Cardiac fibroblast (primary cell): ENCODE data around the gene CCDC148.
A peak's percentile ranks its signal among the peaks of the same experiment; 100 is the strongest.

Experiments
- DNase-seq, 2 donors: peaks; one replicate each; pipeline versions ENCODE4 v3.0.0 to v3.0.0-alpha.2; 2010; ENCODE audit warnings: low read depth in 2 of 2
- H3K4me3 ChIP-seq, 2 donors: replicated peaks in 1 of 2; 1 replicate in 1 of 2; 2 replicates in 1 of 2; pipeline ENCODE4 v1.5.1; 2011; ENCODE audit warnings: low read depth in 2 of 2, low read length in 2 of 2, mild to moderate bottlenecking in 2 of 2, moderate library complexity in 1 of 2
- TF ChIP-seq, protein P1 (sequence below): IDR thresholded peaks from one replicate; pipeline ENCODE4 v1.5.1; 2011; ENCODE audit warnings: low read depth, mild to moderate bottlenecking, low read length, inconsistent platforms

Gene CCDC148

DNA sequence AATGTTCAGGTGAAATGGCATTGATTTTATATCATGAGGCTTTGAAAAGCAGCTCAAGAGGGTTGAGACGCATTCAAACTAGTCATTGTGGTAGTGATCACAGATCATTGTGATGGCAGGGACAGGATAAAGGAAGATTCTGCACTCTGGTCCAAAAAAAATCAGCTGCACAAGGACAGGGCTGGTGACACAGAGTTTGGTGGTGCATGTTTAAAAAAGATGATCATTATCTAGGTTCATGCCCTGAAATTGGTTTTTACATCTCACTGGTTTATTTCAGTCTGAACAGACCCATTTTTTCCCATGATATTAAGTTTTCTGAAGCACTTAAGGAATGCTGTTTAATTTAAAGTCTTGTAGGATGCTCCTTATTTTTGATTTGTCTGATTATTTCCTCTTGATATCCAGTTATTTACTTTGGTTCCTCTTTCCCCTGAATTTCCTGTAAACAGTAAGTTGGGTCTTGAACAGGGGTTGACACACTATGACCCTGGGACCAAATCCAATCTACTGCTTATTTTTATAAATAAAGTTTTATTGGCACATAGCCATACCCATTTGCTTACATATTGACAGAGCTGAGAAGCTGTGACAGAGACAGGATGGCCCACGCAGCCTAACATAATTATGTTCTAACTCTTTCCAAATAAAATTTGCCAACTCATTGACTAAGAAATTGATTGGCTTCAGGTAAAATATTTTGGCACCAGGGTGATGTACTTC lies 256.5 kb downstream of the CCDC148 start:
- no peak overlapping the region for H3K4me3 ChIP-seq
- TF ChIP-seq, protein P1, sequence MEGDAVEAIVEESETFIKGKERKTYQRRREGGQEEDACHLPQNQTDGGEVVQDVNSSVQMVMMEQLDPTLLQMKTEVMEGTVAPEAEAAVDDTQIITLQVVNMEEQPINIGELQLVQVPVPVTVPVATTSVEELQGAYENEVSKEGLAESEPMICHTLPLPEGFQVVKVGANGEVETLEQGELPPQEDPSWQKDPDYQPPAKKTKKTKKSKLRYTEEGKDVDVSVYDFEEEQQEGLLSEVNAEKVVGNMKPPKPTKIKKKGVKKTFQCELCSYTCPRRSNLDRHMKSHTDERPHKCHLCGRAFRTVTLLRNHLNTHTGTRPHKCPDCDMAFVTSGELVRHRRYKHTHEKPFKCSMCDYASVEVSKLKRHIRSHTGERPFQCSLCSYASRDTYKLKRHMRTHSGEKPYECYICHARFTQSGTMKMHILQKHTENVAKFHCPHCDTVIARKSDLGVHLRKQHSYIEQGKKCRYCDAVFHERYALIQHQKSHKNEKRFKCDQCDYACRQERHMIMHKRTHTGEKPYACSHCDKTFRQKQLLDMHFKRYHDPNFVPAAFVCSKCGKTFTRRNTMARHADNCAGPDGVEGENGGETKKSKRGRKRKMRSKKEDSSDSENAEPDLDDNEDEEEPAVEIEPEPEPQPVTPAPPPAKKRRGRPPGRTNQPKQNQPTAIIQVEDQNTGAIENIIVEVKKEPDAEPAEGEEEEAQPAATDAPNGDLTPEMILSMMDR: no peak
- DNase-seq: no peak

DNA sequence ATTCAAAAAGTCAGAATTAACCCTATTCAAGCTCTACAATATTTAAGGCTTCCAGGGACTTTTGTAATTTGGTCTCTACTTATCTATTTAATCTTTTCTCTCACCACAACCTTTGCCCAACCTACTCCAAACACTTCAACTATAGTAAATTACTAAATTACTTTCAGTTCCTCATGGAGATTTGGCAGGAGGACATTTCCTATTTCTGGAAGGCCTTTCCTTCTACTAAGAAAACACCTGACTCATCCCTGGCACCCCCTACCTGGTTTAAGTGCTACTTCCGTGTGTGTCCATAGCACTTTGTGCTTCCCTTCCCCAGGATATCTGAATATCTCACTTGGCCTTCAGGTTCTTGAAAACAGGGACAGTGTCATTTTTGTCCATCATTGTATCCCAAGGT lies 258.6 kb downstream of the CCDC148 start:
- DNase-seq: no peak
- H3K4me3 ChIP-seq: no peak overlapping the region
- TF ChIP-seq, protein P1: no peak

DNA sequence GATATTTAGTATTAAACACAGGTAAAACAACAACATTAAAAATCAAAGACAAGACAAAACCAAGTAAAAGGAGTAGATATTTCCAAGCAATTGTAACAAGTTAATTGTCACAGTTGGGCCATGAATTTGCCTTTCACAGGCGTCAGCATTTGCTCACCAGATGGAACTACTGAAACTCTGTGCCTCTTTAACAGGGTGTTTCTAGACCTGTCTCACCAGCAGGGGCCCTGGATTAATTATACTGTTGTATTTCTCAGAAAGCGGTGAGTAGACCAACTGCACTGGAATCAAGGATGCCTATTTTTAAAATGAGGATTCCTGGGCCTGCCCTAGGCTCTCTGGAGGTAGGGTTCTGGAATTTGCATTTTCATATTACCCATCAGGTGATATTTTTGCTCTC lies 262.3 kb downstream of the CCDC148 start:
- H3K4me3 ChIP-seq: no peak overlapping the region
- TF ChIP-seq, protein P1: no peak
- no peak for DNase-seq

DNA sequence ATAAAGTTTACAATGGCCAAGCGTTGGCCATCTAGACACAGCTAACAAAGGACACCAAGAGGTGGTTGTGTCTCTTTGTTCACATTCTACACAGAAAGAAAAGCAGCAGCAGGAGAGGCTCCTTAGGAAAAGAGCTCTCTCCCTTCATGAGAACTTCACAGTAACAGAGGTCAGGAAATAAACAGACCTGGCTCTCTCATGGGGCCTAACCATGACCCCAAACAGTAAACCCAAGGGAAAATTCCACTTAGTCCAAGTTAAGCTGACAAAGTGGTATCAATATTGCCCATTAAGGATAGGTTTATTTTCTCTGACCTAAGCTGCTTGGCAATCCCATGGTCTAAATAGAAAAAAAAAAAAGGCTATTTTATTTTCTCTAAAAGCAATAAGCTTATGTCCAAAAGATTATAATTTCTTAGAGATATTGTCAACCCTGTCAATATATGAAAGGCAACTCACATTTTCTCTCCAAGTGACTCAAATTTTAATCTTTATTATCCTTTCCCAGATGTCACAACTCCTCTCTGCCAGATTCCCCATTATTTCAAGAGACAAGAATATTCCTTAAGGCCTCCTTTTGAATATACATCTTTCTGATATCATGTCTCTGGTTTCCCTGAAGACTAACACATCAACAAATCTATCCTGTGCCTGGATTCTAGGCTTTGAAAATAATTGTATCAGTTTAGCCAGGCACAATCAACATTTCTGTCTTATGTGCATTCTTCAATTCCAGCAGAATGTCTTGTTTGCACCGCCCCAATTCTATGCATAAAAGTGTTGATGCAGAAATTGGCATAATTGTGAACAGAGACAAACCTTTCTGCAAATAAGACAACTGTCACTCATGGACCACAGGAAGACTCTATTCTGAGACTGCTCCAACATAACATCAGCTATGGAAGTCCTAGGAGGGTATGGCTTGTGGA lies 263.8 kb downstream of the CCDC148 start:
- DNase-seq: no peak
- TF ChIP-seq, protein P1: no peak
- no peak overlapping the region for H3K4me3 ChIP-seq

DNA sequence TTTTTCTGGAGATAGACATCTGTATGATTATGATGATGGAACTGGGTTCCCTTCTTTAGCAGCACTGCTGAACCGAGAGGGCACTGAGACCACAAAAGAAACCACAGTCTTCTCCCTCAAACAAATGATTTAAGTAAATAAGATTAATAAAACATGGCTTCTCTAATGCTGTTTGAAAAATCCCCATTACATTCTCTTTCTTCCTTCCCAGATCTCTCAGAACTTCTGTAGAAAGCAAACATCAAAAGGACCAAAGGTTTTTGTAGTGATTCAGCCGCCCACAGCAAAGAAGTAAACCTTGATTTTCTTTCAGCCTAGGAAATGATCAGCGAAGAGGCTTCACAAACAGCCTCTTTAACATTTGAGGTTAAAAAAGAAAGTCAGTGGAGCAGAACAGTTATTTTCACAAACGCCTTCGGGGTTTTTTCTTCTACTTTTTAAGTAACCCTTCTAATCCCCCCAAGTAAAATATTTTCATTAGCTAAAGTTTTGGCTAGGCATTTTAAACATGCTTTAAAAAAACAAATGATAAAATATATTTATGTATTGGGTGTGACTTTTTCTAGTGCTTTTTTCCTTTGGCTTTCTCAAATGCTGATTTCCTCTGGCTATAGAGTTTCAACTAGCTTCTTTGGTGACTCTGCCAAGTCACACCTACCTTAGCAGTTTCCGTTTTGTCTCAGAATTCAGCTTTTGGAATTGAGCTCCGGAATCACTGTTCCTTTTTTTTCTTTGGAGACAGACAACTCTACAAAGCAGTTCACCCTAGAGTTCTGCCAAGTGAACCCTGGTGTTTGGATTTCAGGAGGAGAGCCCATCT lies 265.3 kb downstream of the CCDC148 start:
- no peak overlapping the region for H3K4me3 ChIP-seq
- DNase-seq: peak in 1 of 2 donors; percentile 3
- TF ChIP-seq, protein P1: no peak

DNA sequence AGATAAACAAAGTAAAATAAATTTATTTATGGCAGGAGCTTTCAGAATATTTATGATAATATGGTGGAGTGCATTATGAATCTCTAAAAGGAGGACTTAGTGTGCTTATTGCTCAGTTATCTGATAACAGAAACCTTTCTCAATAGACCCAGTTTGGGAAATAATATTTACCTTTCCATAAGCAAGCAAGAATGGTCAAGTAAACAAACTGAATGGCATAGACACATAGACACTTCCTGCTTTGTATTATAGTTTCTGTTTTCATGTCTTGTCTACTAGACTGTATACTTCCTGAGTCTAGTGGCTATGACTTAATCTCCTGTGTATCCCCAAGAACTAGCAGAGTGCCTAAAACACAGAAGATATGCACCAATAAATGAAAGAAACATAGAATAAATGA lies 267.0 kb downstream of the CCDC148 start:
- no peak for DNase-seq
- TF ChIP-seq, protein P1: no peak
- no peak overlapping the region for H3K4me3 ChIP-seq
